ENCODE measurements around the gene GDF10. TPM values are rescaled to one million over a fixed set of nuclear protein-coding genes. Genes with fewer than 3 reads are reported as not detected.

The GDF10 gene
- total RNA-seq, 4 donors from 2014 or later = 0.23 to 3.9 (median 1.0) TPM

GRCh38 chr10:47358457-47358856 lies 58.5 kb downstream of the GDF10 start:
- 91 to 97% methylated on average over 3 of the region's 3 CpGs for WGBS, 2 donors

GRCh38 chr10:47359101-47359500 lies 59.1 kb downstream of the GDF10 start:
- no peak overlapping the region for H3K4me3 ChIP-seq (ENCODE audit: low read depth, poor library complexity, severe bottlenecking)
- peak in 1 of 2 donors; percentile 62 for DNase-seq (ENCODE audit: low spot score in 2 of 2)
- 94% methylated on average over 2 of the region's 2 CpGs for WGBS, 2 donors
- TF ChIP-seq CTCF (IDR thresholded peaks at IDR 0.05) = no peak
- no peak for TF ChIP-seq POLR2A (IDR thresholded peaks at IDR 0.05)
- intact Hi-C loops (cut with DNase I; ENCODE audit: low total_unique reads) = no loop called here

More at GRCh38 chr10:47358457-47358856, 58.5 kb downstream of the GDF10 start:
- H3K4me3 ChIP-seq (ENCODE audit: low read depth, poor library complexity, severe bottlenecking) = no peak overlapping the region
- DNase-seq (ENCODE audit: low spot score in 2 of 2) = peak in 1 of 2 donors; percentile 69
- intact Hi-C loops (cut with DNase I; ENCODE audit: low total_unique reads) = no loop called here
- TF ChIP-seq POLR2A (IDR thresholded peaks at IDR 0.05) (no peak), CTCF (IDR thresholded peaks at IDR 0.05) (no peak)

GRCh38 chr10:47359626-47360418 lies 59.8 kb downstream of the GDF10 start:
- no peak for TF ChIP-seq CTCF (IDR thresholded peaks at IDR 0.05)
- TF ChIP-seq POLR2A (IDR thresholded peaks at IDR 0.05) = no peak
- intact Hi-C loops (cut with DNase I; ENCODE audit: low total_unique reads) = no loop called here
- H3K4me3 ChIP-seq (ENCODE audit: low read depth, poor library complexity, severe bottlenecking) = no peak overlapping the region
- DNase-seq (ENCODE audit: low spot score in 2 of 2) = peak in 1 of 2 donors; percentile 82
- 76 to 80% methylated on average over 4 of the region's 4 CpGs for WGBS, 2 donors

- H3K4me3 ChIP-seq (ENCODE audit: low read depth, poor library complexity, severe bottlenecking) = no peak overlapping the region
- peak in 1 of 2 donors; percentile 73 for DNase-seq (ENCODE audit: low spot score in 2 of 2)
- TF ChIP-seq POLR2A (IDR thresholded peaks at IDR 0.05) (no peak), CTCF (IDR thresholded peaks at IDR 0.05) (no peak)
- 64 to 68% methylated on average over 14 of the region's 14 CpGs for WGBS, 2 donors
- intact Hi-C loops (cut with DNase I; ENCODE audit: low total_unique reads) = no loop called here
These were observed 60.5 kb downstream of the GDF10 start for GRCh38 chr10:47360419-47361040.

GRCh38 chr10:47361293-47361692 lies 61.3 kb downstream of the GDF10 start:
- 67 to 68% methylated on average over 9 of the region's 9 CpGs for WGBS, 2 donors
- intact Hi-C loops (cut with DNase I; ENCODE audit: low total_unique reads) = no loop called here

More at GRCh38 chr10:47361293-47361692, 61.3 kb downstream of the GDF10 start:
- H3K4me3 ChIP-seq (ENCODE audit: low read depth, poor library complexity, severe bottlenecking) = no peak overlapping the region
- TF ChIP-seq CTCF (IDR thresholded peaks at IDR 0.05) (no peak), POLR2A (IDR thresholded peaks at IDR 0.05) (no peak)
- peak in 1 of 2 donors; percentile 78 for DNase-seq (ENCODE audit: low spot score in 2 of 2)

Data from lower leg skin (tissue), 4 donors.